SU-DHL-6 (cell line): ENCODE data around the gene SLC16A6.

Experiments
- EZH2phosphoT487 ChIP-seq: fragments of 200-600 bp; sonication (generic), shearing (Covaris generic); conservative IDR thresholded peaks from 2 replicates; pipeline ENCODE4 v1.6.1; 2018; ENCODE audit warnings: mild to moderate bottlenecking, antibody characterized with exemption, low read length, moderate library complexity, mixed read lengths
- TF ChIP-seq, protein P1 (sequence below): fragments of 200-600 bp; sonication (generic); IDR thresholded peaks from one replicate; pipeline ENCODE4 v1.5.1; 2017; ENCODE audit warnings: antibody characterized with exemption, mild to moderate bottlenecking, low read length, moderate library complexity; ENCODE audit not compliant: insufficient read depth, poor library complexity, severe bottlenecking

DNA sequence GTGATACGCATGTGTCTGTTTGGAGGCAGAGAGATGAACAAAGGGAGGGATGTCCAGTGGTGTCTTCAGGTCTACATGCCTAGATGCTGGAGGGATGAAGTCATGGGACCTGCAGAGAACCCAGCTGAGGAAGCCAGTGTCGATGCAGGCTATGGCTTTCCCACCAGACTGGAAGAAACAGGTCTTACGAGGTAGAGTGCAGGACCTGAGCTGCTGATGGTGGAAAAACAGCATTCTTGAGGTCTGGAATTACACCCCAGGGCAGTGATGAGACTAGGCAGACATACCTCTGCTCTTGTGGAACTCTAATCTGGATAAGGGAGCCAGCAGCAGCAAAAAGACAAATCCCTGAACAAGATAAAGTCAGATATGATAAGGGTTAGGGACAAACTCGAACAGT lies 37.7 kb upstream of the SLC16A6 start:
- TF ChIP-seq, protein P1, sequence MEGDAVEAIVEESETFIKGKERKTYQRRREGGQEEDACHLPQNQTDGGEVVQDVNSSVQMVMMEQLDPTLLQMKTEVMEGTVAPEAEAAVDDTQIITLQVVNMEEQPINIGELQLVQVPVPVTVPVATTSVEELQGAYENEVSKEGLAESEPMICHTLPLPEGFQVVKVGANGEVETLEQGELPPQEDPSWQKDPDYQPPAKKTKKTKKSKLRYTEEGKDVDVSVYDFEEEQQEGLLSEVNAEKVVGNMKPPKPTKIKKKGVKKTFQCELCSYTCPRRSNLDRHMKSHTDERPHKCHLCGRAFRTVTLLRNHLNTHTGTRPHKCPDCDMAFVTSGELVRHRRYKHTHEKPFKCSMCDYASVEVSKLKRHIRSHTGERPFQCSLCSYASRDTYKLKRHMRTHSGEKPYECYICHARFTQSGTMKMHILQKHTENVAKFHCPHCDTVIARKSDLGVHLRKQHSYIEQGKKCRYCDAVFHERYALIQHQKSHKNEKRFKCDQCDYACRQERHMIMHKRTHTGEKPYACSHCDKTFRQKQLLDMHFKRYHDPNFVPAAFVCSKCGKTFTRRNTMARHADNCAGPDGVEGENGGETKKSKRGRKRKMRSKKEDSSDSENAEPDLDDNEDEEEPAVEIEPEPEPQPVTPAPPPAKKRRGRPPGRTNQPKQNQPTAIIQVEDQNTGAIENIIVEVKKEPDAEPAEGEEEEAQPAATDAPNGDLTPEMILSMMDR, result no peak
- no peak for TF ChIP-seq EZH2phosphoT487
